H1 (cell line): ENCODE data around the gene PHETA1. TPM values are rescaled to one million over a fixed set of nuclear protein-coding genes. Genes with fewer than 3 reads are reported as not detected.

ENCODE experiments used
- CTCF ChIA-PET: fragments of 300-600 bp; sonication (Branson Sonifier 250); formaldehyde crosslinking; loops from one replicate; lab custom pipeline; 2021; ENCODE audit not compliant: partially characterized antibody; lab: Charles Lee
- POLR2A ChIA-PET: fragments of 300-600 bp; sonication (Branson Sonifier 250); formaldehyde crosslinking; loops from one replicate; lab custom pipeline; 2021; ENCODE audit warnings: inconsistent platforms; ENCODE audit not compliant: partially characterized antibody; lab: Charles Lee
- DNase-seq, 2 experiments: peaks; one replicate each; pipeline versions ENCODE4 v3.0.0 to v3.0.0-alpha.2; 2010 to 2022; ENCODE audit warnings: low spot score in 2 of 2, low read depth in 1 of 2, mixed read lengths in 1 of 2
- FAIRE-seq: peaks from 2 replicates; lab custom pipeline; 2011; peaks lifted over from hg19 to GRCh38; lab: Jason Lieb, UNC
- H2AFZ ChIP-seq: 2 replicates; pipeline ENCODE4 v1.8.1; 2012; ENCODE audit warnings: low read length, inconsistent platforms
- H2AK5ac ChIP-seq: 2 replicates; pipeline ENCODE4 v1.6.1; 2013; ENCODE audit warnings: low read depth, low read length
- H2BK120ac ChIP-seq: replicated peaks from 2 replicates; pipeline ENCODE3; 2013; ENCODE audit warnings: low read depth, low read length, inconsistent platforms
- H2BK12ac ChIP-seq: 2 replicates; pipeline ENCODE4 v1.6.1; 2013; ENCODE audit warnings: low read depth, low read length
- H2BK15ac ChIP-seq: 2 replicates; pipeline ENCODE4 v1.6.1; 2013; ENCODE audit warnings: low read length
- H2BK20ac ChIP-seq: 2 replicates; pipeline ENCODE4 v1.6.1; 2013; ENCODE audit warnings: low read length
- H2BK5ac ChIP-seq: 2 replicates; pipeline ENCODE4 v1.6.1; 2013; ENCODE audit warnings: low read depth, low read length
- H3K14ac ChIP-seq: 2 replicates; pipeline ENCODE4 v1.6.1; 2013; ENCODE audit warnings: inconsistent platforms; ENCODE audit not compliant: insufficient read length
- H3K18ac ChIP-seq: 2 replicates; pipeline ENCODE4 v1.6.1; 2013; ENCODE audit warnings: low read length; ENCODE audit errors: extremely low read depth
- H3K23ac ChIP-seq: 2 replicates; pipeline ENCODE4 v1.6.1; 2013; ENCODE audit warnings: inconsistent platforms; ENCODE audit not compliant: insufficient read length
- H3K23me2 ChIP-seq: 2 replicates; pipeline ENCODE4 v1.6.1; 2013; ENCODE audit warnings: low read depth, low read length
- H3K27ac ChIP-seq: 2 replicates; pipeline ENCODE4 v1.6.1; 2011; ENCODE audit warnings: low read depth, low read length, inconsistent platforms
- H3K27me3 ChIP-seq, 4 experiments: replicated peaks in 1 of 4; 1 replicate in 1 of 4; 2 replicates in 3 of 4; pipeline versions ENCODE4 v1.6.1 to v1.8.1; 2011 to 2013; ENCODE audit warnings: low read length in 3 of 4, mild to moderate bottlenecking in 3 of 4, inconsistent platforms in 2 of 4, mixed read lengths in 2 of 4, moderate library complexity in 1 of 4; ENCODE audit not compliant: control insufficient read depth in 3 of 4, insufficient read depth in 3 of 4; ENCODE audit errors: extremely low read depth in 1 of 4
- H3K36me3 ChIP-seq, 4 experiments: 2 replicates each; pipeline versions ENCODE4 v1.6.1 to v1.8.1; 2011 to 2013; ENCODE audit warnings: mild to moderate bottlenecking in 4 of 4, low read length in 3 of 4, moderate library complexity in 2 of 4, control low read depth in 1 of 4, inconsistent platforms in 1 of 4; ENCODE audit not compliant: insufficient read depth in 4 of 4, control insufficient read depth in 2 of 4
- H3K4ac ChIP-seq: replicated peaks from 2 replicates; pipeline ENCODE3; 2013; ENCODE audit warnings: low read length, low read depth, mixed read lengths, inconsistent platforms; ENCODE audit not compliant: insufficient read length
- H3K4me1 ChIP-seq, 4 experiments: replicated peaks in 1 of 4; 1 replicate in 1 of 4; 2 replicates in 3 of 4; pipeline versions ENCODE4 v1.6.1 to v1.8.1; 2011 to 2013; ENCODE audit warnings: low read length in 3 of 4, inconsistent platforms in 2 of 4, mixed read lengths in 1 of 4; ENCODE audit not compliant: insufficient read depth in 4 of 4, control insufficient read depth in 3 of 4
- H3K4me2 ChIP-seq, 2 experiments: 2 replicates each; pipeline versions ENCODE4 v1.6.1 to v1.8.1; 2011 to 2013; ENCODE audit warnings: low read depth in 2 of 2, low read length in 2 of 2, control low read depth in 1 of 2, inconsistent platforms in 1 of 2, mild to moderate bottlenecking in 1 of 2; ENCODE audit not compliant: insufficient read depth in 1 of 2
- H3K4me3 ChIP-seq, 4 experiments: fragments of 200-600, 300-600 bp in 1 of 4; sonication (generic), shearing (Covaris generic), sonication (Bioruptor Twin) in 1 of 4; 2 replicates each; pipeline versions ENCODE4 v1.5.1 to v1.8.1; 2011 to 2016; ENCODE audit warnings: low read length in 4 of 4, low read depth in 3 of 4, control low read depth in 2 of 4, inconsistent platforms in 2 of 4, mild to moderate bottlenecking in 2 of 4, mixed read lengths in 1 of 4, moderate library complexity in 1 of 4; ENCODE audit not compliant: insufficient read depth in 2 of 4; ENCODE audit errors: extremely low read depth in 1 of 4
- H3K56ac ChIP-seq: replicated peaks from 2 replicates; pipeline ENCODE3; 2013; ENCODE audit warnings: low read depth, mild to moderate bottlenecking, mixed read lengths, low read length, inconsistent platforms; ENCODE audit not compliant: insufficient read length
- H3K79me1 ChIP-seq: 2 replicates; pipeline ENCODE4 v1.6.1; 2013; ENCODE audit warnings: low read depth, low read length, control low read depth
- H3K79me2 ChIP-seq, 2 experiments: 2 replicates each; pipeline versions ENCODE4 v1.6.1 to v1.8.1; 2012 to 2013; ENCODE audit warnings: low read length in 2 of 2, mild to moderate bottlenecking in 2 of 2, inconsistent platforms in 1 of 2; ENCODE audit not compliant: insufficient read depth in 2 of 2, control insufficient read depth in 1 of 2
- H3K9ac ChIP-seq, 4 experiments: replicated peaks in 1 of 4; 1 replicate in 1 of 4; 2 replicates in 3 of 4; pipeline versions ENCODE4 v1.6.1 to v1.8.1; 2011 to 2013; ENCODE audit warnings: low read depth in 3 of 4, low read length in 3 of 4, control low read depth in 2 of 4, mild to moderate bottlenecking in 2 of 4, moderate library complexity in 2 of 4, inconsistent platforms in 1 of 4; ENCODE audit errors: extremely low read depth in 1 of 4
- H3K9me3 ChIP-seq, 2 experiments: 2 replicates each; pipeline versions ENCODE4 v1.6.1 to v1.8.1; 2012 to 2013; ENCODE audit warnings: mild to moderate bottlenecking in 2 of 2, moderate library complexity in 2 of 2, control low read depth in 1 of 2, inconsistent platforms in 1 of 2, low read depth in 1 of 2, low read length in 1 of 2, mixed read lengths in 1 of 2; ENCODE audit not compliant: insufficient read depth in 2 of 2
- H4K20me1 ChIP-seq, 2 experiments: replicated peaks in 1 of 2; 2 replicates each; pipeline versions ENCODE3 to v1.8.1; 2011 to 2013; ENCODE audit warnings: inconsistent platforms in 2 of 2, low read length in 2 of 2, mild to moderate bottlenecking in 1 of 2; ENCODE audit not compliant: insufficient read depth in 2 of 2, control insufficient read depth in 1 of 2
- H4K5ac ChIP-seq: 2 replicates; pipeline ENCODE4 v1.6.1; 2013; ENCODE audit warnings: low read length, low read depth, mixed read lengths, inconsistent platforms; ENCODE audit not compliant: insufficient read length
- H4K8ac ChIP-seq: 2 replicates; pipeline ENCODE4 v1.8.0; 2013; ENCODE audit warnings: mild to moderate bottlenecking, moderate library complexity, low read length, inconsistent platforms; ENCODE audit not compliant: insufficient read depth; ENCODE audit errors: extremely low read depth
- H4K91ac ChIP-seq: replicated peaks from 2 replicates; pipeline ENCODE3; 2013; ENCODE audit warnings: low read length, mixed read lengths, inconsistent platforms; ENCODE audit not compliant: insufficient read length
- CBX5 ChIP-seq: fragments of 300-800, 300-1000 bp; sonication (generic); IDR thresholded peaks from 2 replicates; pipeline ENCODE4 v1.7.1; 2016; ENCODE audit warnings: antibody characterized with exemption, low read length, low read depth
- CEBPB ChIP-seq: IDR thresholded peaks from 2 replicates; pipeline ENCODE4 v1.6.1; 2012; ENCODE audit warnings: low read depth, low read length
- CHD1 ChIP-seq: IDR thresholded peaks from 2 replicates; pipeline ENCODE4 v1.6.1; 2012; ENCODE audit warnings: low read depth, low read length, improper control_type of control experiment
- EGR1 ChIP-seq: IDR thresholded peaks from 2 replicates; pipeline ENCODE4 v1.6.1; 2011; ENCODE audit warnings: low read depth, low read length, borderline replicate concordance
- GABPA ChIP-seq: IDR thresholded peaks from 2 replicates; pipeline ENCODE4 v1.6.1; 2011; ENCODE audit warnings: mild to moderate bottlenecking, low read length, moderate library complexity, borderline replicate concordance; ENCODE audit not compliant: insufficient read depth
- HDAC2 ChIP-seq, 2 experiments: fragments of 300-600 bp in 1 of 2; sonication (generic) in 1 of 2; IDR thresholded peaks; 2 replicates each; pipeline ENCODE4 v1.6.1; 2011 to 2012; ENCODE audit warnings: low read depth in 2 of 2, low read length in 2 of 2, mild to moderate bottlenecking in 2 of 2, moderate library complexity in 2 of 2, borderline replicate concordance in 1 of 2, inconsistent platforms in 1 of 2
- JUN ChIP-seq: IDR thresholded peaks from 2 replicates; pipeline ENCODE4 v1.6.1; 2011; ENCODE audit warnings: low read depth, mild to moderate bottlenecking, improper control_type of control experiment, low read length
- MAFK ChIP-seq: IDR thresholded peaks from 2 replicates; pipeline ENCODE4 v1.6.1; 2012; ENCODE audit warnings: low read depth, mild to moderate bottlenecking, improper control_type of control experiment, low read length
- NANOG ChIP-seq: IDR thresholded peaks from 2 replicates; pipeline ENCODE4 v1.6.1; 2011; ENCODE audit warnings: low read length, low read depth, mild to moderate bottlenecking, inconsistent platforms; ENCODE audit not compliant: insufficient read depth, poor library complexity, severe bottlenecking
- SIRT6 ChIP-seq: IDR thresholded peaks from one replicate; pipeline ENCODE4 v1.7.1; 2012; ENCODE audit warnings: low read length, inconsistent platforms
- SP4 ChIP-seq: IDR thresholded peaks from 2 replicates; pipeline ENCODE4 v1.6.1; 2012; ENCODE audit warnings: low read length, inconsistent platforms
- TAF7 ChIP-seq: optimal IDR thresholded peaks from 2 replicates; pipeline ENCODE3; 2011; ENCODE audit warnings: low read depth, mild to moderate bottlenecking, inconsistent platforms, low read length, moderate library complexity, borderline replicate concordance
- TEAD4 ChIP-seq: IDR thresholded peaks from 2 replicates; pipeline ENCODE4 v1.6.1; 2012; ENCODE audit warnings: low read depth, low read length, inconsistent platforms, mixed read lengths
- ZNF274 ChIP-seq: IDR thresholded peaks from 2 replicates; pipeline ENCODE4 v1.7.0; 2012; ENCODE audit warnings: low read length, borderline replicate concordance; ENCODE audit errors: extremely low read depth
- WGBS, 2 experiments: shearing (Covaris generic) in 1 of 2; methylation state at CpG; one replicate each; pipeline versions ENCODE4 v1.1.6 to v1.1.7; 2013 to 2015; ENCODE audit warnings: low lambda C conversion rate in 2 of 2, mixed read lengths in 2 of 2, inconsistent platforms in 1 of 2, low coverage in 1 of 2, missing lambda C conversion rate in 1 of 2; ENCODE audit not compliant: insufficient replicate concordance in 2 of 2, insufficient coverage in 1 of 2, insufficient read length in 1 of 2; ENCODE audit errors: extremely low coverage in 1 of 2, missing lambda C conversion rate in 1 of 2; 5-methylcytosine and 5-hydroxymethylcytosine counted together
- polyA plus RNA-seq, 7 experiments: library from polyadenylated mRNA; depleted of rRNA in 3 of 7; stranded (reverse) in 5 of 7; unstranded in 2 of 7; fragments of >200 nt in 5 of 7; fragments of 200-250 nt in 2 of 7; gene quantifications; 1 replicate in 5 of 7; 2 replicates in 1 of 7; 4 replicates in 1 of 7; pipeline versions ENCODE4 v1.2.1 to v1.2.3, GENCODE V29; 2011 to 2013; ENCODE audit warnings: missing spikeins in 2 of 7, mixed read lengths in 2 of 7
- total RNA-seq: library from RNA; stranded (reverse); fragmentation: NEBNext Ultra II Directional; extraction: Animal tissue kit (Norgen Biotek cat#: 25700); gene quantifications from 2 replicates; pipeline ENCODE4 v1.2.1, GENCODE V29; 2021

Gene PHETA1
- total and polyA plus RNA-seq, 2 of the 8 experiments (the other 6 are each of a cell fraction or from before 2014, with no cell fraction given), result 5.2 to 12.3 TPM

- H3K4me2 ChIP-seq, result no peak overlapping the region
- no peak overlapping the region for H3K23ac ChIP-seq
- no peak overlapping the region for H2BK5ac ChIP-seq
- no peaks in the 10 kb centered on the region for H3K9me3 ChIP-seq
- no peak overlapping the region for H2AK5ac ChIP-seq
- no peak overlapping the region for H2BK15ac ChIP-seq
- FAIRE-seq, result no peak
- H3K27me3 ChIP-seq, result no peaks in the 10 kb centered on the region
- H3K14ac ChIP-seq, result no peak overlapping the region
- H3K9ac ChIP-seq, result no peak overlapping the region
- H4K5ac ChIP-seq, result no peak overlapping the region
- H4K20me1 ChIP-seq, result no peaks in the 10 kb centered on the region
- no peak overlapping the region for H3K4me3 ChIP-seq
- no peak overlapping the region for H3K4ac ChIP-seq
- no peak for DNase-seq
- WGBS, 2 experiments, result 92% methylated on average over 9 of the region's 9 CpGs; no CpG with 5 or more reads in 1 of the 2 experiments
- H3K36me3 ChIP-seq, result peaks cover 0 to 3% (median 0%) of the 10 kb centered on the region in 4 experiments; a peak in 3 of 8 replicates
- no peak overlapping the region for H2BK12ac ChIP-seq
- H2BK20ac ChIP-seq, result no peak overlapping the region
- H3K56ac ChIP-seq, result no peak overlapping the region
- H3K4me1 ChIP-seq, result no peaks in the 10 kb centered on the region
- no peak overlapping the region for H3K27ac ChIP-seq
- H4K8ac ChIP-seq, result no peak overlapping the region
- H3K79me2 ChIP-seq, result no peaks in the 10 kb centered on the region
- POLR2A ChIA-PET, result interaction anchor here (2.0 to 3.5 kb wide), 2 partner anchors 9 to 44 kb away, joined by 5 to 27 read pairs; partner anchors contain the start of gene PHETA1
- CTCF ChIA-PET, result interaction anchor here (1.1 to 1.8 kb wide), 4 partner anchors 9 to 62 kb away, joined by 3 to 6 read pairs (median 4); partner anchors contain the start of gene PHETA1
- no peaks in the 10 kb centered on the region for H3K79me1 ChIP-seq
- no peak overlapping the region for H4K91ac ChIP-seq
- H3K18ac ChIP-seq, result no peak overlapping the region
- no peak overlapping the region for H2AFZ ChIP-seq
- H2BK120ac ChIP-seq, result no peak overlapping the region
- no peaks in the 10 kb centered on the region; the same call in 1 of the 2 replicates for H3K23me2 ChIP-seq
- TF ChIP-seq HDAC2 (IDR thresholded peaks at IDR 0.05; ENCODE audit: borderline replicate concordance in 1 of 2, low read depth in 2 of 2, low read length in 2 of 2) (no peak), CEBPB (no peak), EGR1 (no peak), JUN (no peak), GABPA (no peak), SP4 (no peak), TAF7 (no peak), CBX5 (no peak), CHD1 (no peak), MAFK (no peak), NANOG (no peak), ZNF274 (no peak), TEAD4 (no peak), SIRT6 (no peak)
Observed at GRCh38 chr12:111360325-111360930, 8.5 kb downstream of the PHETA1 start.
